ENCODE results near the gene MBD3. TPM values are rescaled to one million over a fixed set of nuclear protein-coding genes. Genes with fewer than 3 reads are reported as not detected.

Gene MBD3
- total RNA-seq, 1 donor from 2014 or later, result 90.7 TPM

Other genes with a start within 250 kb of the MBD3 start
- 104 and 109 TPM in 2 replicates for gene NDUFS7, start 209.0 kb downstream of the MBD3 start, total RNA-seq
- gene GAMT, start 191.3 kb downstream of the MBD3 start, total RNA-seq, result 13.5 and 18.8 TPM in 2 replicates
- gene DAZAP1, start 185.3 kb downstream of the MBD3 start, total RNA-seq, result 211 and 223 TPM in 2 replicates
- 1,137 and 1,164 TPM in 2 replicates for gene RPS15, start 154.5 kb downstream of the MBD3 start, total RNA-seq
- gene APC2, start 142.7 kb downstream of the MBD3 start, total RNA-seq, result 0.15 and 0.29 TPM in 2 replicates
- gene C19orf25, start 113.7 kb downstream of the MBD3 start, total RNA-seq, result 43.1 and 45.2 TPM in 2 replicates
- gene PCSK4, start 102.5 kb downstream of the MBD3 start, total RNA-seq, result 1.0 and 1.5 TPM in 2 replicates
- gene REEP6, start 101.7 kb downstream of the MBD3 start, total RNA-seq, result 1.0 and 1.7 TPM in 2 replicates
- gene ADAMTSL5, start 79.8 kb downstream of the MBD3 start, total RNA-seq, result 2.5 and 3.2 TPM in 2 replicates
- gene PLK5, start 68.8 kb downstream of the MBD3 start, total RNA-seq, result not detected in 2 replicates
- 7.6 and 8.3 TPM in 2 replicates for gene MEX3D, start 24.5 kb downstream of the MBD3 start, total RNA-seq
- 167 and 185 TPM in 2 replicates for gene UQCR11, start 12.6 kb upstream of the MBD3 start, total RNA-seq
- 73.7 and 73.8 TPM in 2 replicates for gene TCF3, start 59.8 kb upstream of the MBD3 start, total RNA-seq
- not detected in 2 replicates for gene ONECUT3, start 160.6 kb upstream of the MBD3 start, total RNA-seq
- 14.2 and 14.9 TPM in 2 replicates for gene ATP8B3, start 219.4 kb upstream of the MBD3 start, total RNA-seq

Data from T-helper 1 cell treated with Interleukin-12 subunit alpha and Interleukin-12 subunit beta and Interleukin-4 antibody, amounts not matched to agents 30 ng/mL and 1 ng/mL, for 36 hours (primary cell).